GM12801 (cell line): ENCODE results near the gene EEFSEC.

ENCODE experiments used
- TF ChIP-seq, protein P1 (sequence below): IDR thresholded peaks from one replicate; pipeline ENCODE4 v1.5.1; 2011; ENCODE audit warnings: control low read depth; ENCODE audit not compliant: insufficient read length; ENCODE audit errors: extremely low read depth

Gene EEFSEC

DNA sequence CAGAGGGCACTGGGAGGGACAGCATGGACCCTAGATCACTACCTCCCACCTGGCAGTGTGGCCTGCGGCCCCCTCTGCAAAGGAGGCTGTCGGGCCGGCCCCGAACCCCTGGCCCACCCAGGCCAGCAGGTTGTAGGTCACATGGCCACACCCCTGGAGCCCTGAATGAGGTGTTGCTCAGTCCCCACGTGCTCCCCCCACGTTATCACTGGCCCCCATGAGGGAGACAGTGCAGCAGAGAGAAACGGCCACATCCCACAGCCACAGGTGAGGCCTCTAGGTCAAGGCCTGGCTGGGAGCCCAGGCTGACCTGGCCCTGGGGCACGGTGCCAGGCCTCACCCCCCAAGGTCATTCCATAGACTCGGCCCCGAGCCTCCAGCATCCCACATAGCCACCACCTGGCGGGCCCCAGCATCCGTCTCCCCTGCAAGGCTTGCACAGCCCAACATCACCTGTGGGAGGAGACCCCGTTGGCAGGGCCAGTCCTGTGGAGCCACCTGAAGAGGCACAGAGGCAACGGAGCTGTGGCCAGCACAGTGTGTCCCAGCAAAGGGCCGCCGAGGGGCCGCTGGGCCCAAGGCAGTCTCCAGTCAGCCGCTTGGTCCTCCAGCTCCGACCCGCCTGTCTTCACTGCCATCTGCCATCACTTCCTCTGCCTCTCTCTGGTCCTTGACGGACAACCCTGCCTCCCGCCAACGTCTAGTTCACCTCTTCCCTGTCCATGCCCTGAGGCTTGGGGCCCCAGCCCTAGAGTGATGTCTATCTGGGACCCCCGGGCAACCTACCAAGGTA lies 260.3 kb downstream of the EEFSEC start:
- TF ChIP-seq, protein P1, sequence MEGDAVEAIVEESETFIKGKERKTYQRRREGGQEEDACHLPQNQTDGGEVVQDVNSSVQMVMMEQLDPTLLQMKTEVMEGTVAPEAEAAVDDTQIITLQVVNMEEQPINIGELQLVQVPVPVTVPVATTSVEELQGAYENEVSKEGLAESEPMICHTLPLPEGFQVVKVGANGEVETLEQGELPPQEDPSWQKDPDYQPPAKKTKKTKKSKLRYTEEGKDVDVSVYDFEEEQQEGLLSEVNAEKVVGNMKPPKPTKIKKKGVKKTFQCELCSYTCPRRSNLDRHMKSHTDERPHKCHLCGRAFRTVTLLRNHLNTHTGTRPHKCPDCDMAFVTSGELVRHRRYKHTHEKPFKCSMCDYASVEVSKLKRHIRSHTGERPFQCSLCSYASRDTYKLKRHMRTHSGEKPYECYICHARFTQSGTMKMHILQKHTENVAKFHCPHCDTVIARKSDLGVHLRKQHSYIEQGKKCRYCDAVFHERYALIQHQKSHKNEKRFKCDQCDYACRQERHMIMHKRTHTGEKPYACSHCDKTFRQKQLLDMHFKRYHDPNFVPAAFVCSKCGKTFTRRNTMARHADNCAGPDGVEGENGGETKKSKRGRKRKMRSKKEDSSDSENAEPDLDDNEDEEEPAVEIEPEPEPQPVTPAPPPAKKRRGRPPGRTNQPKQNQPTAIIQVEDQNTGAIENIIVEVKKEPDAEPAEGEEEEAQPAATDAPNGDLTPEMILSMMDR, result no peak

DNA sequence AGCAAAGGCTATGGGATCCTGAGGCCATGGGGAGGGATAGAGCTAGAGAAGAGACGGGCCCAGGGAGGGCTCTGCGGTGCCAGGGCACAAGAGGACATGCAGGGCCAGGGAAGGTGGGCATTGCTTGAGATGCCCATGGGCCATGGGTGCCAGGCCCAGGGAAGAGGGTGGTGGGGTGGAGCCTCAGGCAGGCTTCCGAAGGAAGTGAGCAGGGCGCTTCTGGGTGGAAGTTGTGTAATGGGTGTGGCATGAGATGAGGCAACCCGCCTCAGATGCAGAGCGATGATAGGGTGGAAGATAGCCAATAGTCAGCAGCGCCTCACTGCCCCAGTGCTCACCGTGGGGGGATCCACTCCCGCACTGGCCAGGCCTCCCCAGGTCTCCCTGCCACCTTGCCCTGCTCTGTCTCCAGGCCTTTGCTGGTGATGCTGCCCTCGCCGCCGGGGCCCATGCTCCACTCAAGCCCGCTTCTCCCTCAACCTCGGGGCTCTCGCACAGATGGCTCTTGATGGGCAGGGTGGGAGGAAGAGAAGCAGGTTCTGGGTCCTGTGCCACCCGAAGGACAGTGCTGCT lies 262.0 kb downstream of the EEFSEC start:
- TF ChIP-seq, protein P1, result no peak

DNA sequence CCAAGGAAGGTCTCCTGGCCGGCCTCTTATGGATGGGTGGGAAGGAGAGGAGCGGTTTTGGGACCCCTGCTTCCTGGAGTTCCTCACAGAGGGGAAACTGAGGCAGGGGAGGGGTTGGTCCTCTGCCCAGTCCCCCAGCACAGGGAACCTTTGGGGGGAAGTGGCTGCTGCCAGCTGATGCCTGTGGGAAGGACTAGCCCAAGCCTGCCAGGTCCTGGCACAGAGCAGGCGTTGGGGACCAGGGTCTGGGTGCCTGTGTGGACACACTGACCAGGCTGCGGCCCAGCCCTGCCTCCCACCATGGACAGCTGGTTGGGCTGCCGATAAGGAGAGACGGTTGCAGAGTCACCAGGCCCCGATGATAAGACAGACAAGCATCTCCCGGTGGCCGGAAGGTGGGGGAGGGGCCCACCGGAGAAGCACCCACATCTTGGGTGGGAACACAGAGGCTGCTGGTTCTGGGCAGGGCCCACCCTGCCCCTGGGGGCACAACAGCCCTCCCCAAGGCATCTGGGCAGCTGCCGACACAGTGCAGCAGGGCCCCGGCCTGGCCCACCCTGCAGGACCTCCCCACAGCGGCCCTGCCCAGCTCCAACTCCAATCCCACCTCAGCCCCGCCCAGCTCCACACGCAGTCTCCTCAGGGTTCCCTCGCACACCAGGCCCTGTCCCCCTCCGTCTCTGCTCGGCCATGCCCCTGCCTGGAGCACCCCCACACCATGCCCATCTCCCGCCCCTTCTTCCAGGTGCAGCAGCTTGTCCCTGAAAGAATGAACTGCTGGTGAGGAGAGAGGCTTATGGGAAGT lies 262.7 kb downstream of the EEFSEC start:
- TF ChIP-seq, protein P1, result no peak

DNA sequence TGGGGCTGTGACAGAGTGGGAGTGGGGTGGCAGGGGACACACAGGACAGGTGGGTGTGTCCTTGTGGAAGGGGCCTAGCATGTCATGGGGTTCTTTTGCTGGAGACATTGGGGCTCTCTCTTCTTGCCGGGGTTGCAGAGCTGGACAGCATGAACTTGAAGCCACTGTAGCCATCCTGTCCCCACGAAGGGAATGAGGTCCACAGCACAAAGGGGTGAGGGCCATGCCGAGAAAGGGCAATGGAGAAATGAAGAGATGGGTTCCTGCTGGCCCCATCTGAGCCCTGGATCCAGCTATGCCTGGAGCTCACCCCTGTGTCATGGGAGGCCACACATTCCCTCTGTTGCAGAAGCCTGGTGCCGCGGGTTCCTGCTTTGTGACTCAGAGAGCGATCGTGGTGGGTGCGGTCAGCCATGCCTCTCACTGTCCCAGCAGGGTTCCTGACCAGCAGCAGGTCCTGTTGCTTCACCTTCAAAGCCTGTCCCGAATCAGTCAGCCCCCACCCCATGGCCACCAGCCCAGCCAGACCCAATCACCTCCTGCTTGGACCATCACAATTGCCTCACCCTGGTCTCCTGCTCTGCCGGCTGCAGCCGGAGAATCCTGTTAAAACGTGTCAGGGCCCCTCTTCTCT lies 263.4 kb downstream of the EEFSEC start:
- TF ChIP-seq, protein P1, result no peak

DNA sequence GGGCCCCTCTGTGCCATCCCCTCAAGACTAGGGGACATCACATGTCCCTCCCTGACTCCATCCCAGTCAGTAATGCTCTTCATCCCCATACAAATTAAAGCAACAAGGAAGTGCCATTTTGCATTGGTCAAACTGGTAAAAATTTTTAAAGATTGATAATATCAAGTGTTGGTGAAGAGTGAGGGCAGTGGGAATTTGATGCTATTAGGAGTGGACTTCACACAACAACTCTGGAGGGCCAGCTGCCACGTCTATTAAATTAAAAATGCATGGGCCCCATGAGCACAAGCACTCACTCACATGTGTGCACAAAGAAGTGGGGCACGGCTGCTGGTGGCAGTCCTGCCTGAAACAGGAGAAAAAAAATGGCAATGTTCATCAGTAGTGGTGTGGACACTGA lies 265.6 kb downstream of the EEFSEC start:
- TF ChIP-seq, protein P1, result no peak

DNA sequence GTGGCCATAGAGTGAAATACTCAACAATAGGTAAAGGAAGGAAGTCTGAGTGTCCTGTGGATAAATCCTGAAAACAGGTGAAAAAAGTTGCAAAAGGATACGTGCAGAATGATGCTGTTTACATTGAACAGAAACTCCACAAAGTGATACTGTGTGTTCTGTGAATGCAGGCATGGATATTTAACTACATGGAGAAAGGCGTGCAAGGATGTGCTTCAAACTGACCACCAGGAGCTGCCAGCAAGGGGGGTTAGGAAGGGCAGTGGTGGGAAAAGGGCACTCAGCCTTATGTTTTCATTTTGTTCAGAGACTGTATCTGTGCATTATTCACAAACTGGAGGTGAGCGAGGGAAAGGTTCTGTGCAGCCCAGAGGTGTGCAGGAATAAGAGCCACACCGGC lies 266.0 kb downstream of the EEFSEC start:
- TF ChIP-seq, protein P1, result no peak

DNA sequence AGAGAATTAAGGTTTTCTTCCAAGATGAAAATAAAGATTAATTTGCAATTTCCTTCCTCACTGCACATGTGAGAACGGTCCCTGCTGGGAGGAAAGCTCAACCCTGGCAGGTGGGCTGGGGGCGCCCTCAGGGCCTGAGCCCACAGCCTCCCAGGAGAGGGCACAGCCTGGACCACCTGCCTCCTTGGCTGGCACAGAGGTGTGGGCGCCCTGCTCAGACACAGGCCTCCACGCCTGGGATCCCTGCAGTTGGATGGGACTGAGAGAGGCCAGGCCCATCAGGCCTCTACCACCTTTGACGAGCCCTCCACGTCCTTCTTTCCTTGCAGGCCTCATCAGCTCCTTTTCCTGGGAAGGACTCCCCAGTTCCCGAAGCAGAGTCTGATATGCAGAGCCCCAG lies 267.0 kb downstream of the EEFSEC start:
- TF ChIP-seq, protein P1, result no peak
